Esophagus muscularis mucosa (tissue), 4 donors: ENCODE data around the gene ARHGAP9. TPM values are rescaled to one million over a fixed set of nuclear protein-coding genes. Genes with fewer than 3 reads are reported as not detected.
"Not testable (repeated sequence)": the region's sequence is repeated elsewhere in the genome, so short reads cannot be mapped to it uniquely, and the experiment has no call there.

Source experiments
- DNase-seq: peaks from one replicate; pipeline ENCODE4 v3.0.0-alpha.2; 2017; ENCODE audit errors: extremely low spot score
- H3K27ac ChIP-seq, 4 donors: fragments of 200-600 bp; sonication (generic); replicated peaks in 1 of 4; 1 replicate in 3 of 4; 2 replicates in 1 of 4; pipeline ENCODE4 v1.5.1; 2016 to 2019; ENCODE audit warnings: mild to moderate bottlenecking in 1 of 4
- H3K27me3 ChIP-seq, 4 donors: fragments of 200-600 bp; sonication (generic); one replicate each; pipeline versions ENCODE4 v1.5.1 to v1.6.0; 2016 to 2019
- H3K36me3 ChIP-seq, 4 donors: fragments of 200-600 bp; sonication (generic); one replicate each; pipeline ENCODE4 v1.5.1; 2016 to 2019
- H3K4me1 ChIP-seq, 4 donors: fragments of 200-600 bp; sonication (generic); one replicate each; pipeline ENCODE4 v1.5.1; 2016 to 2019
- H3K4me3 ChIP-seq, 4 donors: fragments of 200-600 bp; sonication (generic); 1 replicate in 2 of 4; 2 replicates in 2 of 4; pipeline ENCODE4 v1.5.1; 2016 to 2019; ENCODE audit warnings: mild to moderate bottlenecking in 4 of 4, moderate library complexity in 1 of 4
- H3K9me3 ChIP-seq, 4 donors: fragments of 200-600 bp; sonication (generic); 1 replicate in 3 of 4; 2 replicates in 1 of 4; pipeline ENCODE4 v1.5.1; 2016 to 2019
- EP300 ChIP-seq: sonication (generic); formaldehyde crosslinking; IDR thresholded peaks from one replicate; pipeline ENCODE4 v1.6.1; 2017; ENCODE audit warnings: antibody characterized with exemption
- POLR2A ChIP-seq: fragments of 450-650 bp; IDR thresholded peaks from one replicate; pipeline ENCODE4 v1.6.1; 2017; ENCODE audit warnings: antibody characterized with exemption, moderate library complexity, mild to moderate bottlenecking, low read depth
- POLR2AphosphoS5 ChIP-seq, 2 donors: sonication (generic); formaldehyde crosslinking; IDR thresholded peaks; one replicate each; pipeline ENCODE4 v1.6.1; 2017; ENCODE audit warnings: antibody characterized with exemption in 2 of 2
- WGBS: methylation state at CpG from one replicate; pipeline ENCODE4 v1.1.5; 2018; 5-methylcytosine and 5-hydroxymethylcytosine counted together
- intact Hi-C: fragments of 100-400 bp; cut with DNase I; formaldehyde crosslinking; loops from one replicate; pipeline ENCODE4 v1.15.1; 2023
- total RNA-seq, 4 donors: library from RNA; depleted of rRNA; stranded (reverse); fragments of >200 nt; gene quantifications; one replicate each; pipeline versions ENCODE4 v1.1.0 to v1.2.1, GENCODE V29; 2016
- TF ChIP-seq, protein P1 (sequence below), 3 experiments: fragments of 200-600 bp in 2 of 3; fragments of 450-650 bp in 1 of 3; sonication (generic) in 2 of 3; IDR thresholded peaks; one replicate each; pipeline ENCODE4 v1.5.1; 2017 to 2019; ENCODE audit warnings: antibody characterized with exemption in 3 of 3, mild to moderate bottlenecking in 2 of 3, moderate library complexity in 1 of 3

ARHGAP9 gene
- total RNA-seq, 4 donors from 2014 or later: 6.0 to 12.9 (median 8.8) TPM

DNA sequence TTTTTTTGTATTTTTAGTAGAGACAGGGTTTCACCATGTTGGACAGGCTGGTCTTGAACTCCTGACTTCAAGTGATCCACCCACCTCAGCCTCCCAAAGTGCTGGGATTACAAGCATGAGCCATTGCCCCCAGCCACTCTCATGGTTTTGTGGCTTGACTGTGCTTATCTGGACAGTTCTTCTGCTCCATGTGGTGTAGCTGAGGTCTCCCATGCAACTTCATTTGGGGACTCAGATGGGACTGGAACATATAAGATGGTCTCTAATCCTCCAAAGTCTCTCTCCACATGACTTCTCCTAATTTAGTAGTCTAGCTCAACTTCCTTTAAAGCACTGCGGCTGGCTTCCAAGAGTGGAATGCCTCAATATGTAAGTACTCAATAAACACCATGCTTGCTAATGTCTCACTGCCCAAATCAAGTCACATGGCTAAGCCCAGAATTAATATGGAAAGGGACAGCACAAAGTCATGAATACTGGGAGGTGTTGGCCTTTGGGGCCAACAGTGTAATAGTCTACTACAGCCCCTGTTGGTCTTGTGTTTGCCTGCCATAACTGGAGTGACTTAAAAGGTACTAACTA, 37.7 kb downstream of the ARHGAP9 start:
- Histone ChIP-seq H3K27me3 (no peaks in the 10 kb centered on the region), H3K27ac (no peak overlapping the region), H3K4me3 (no peak overlapping the region), H3K4me1 (no peaks in the 10 kb centered on the region), H3K36me3 (no peaks in the 10 kb centered on the region), H3K9me3 (no peaks in the 10 kb centered on the region)
- WGBS: 57% methylated on average over 1 of the region's 1 CpG
- DNase-seq: no peak
- TF ChIP-seq EP300: no peak
- TF ChIP-seq POLR2AphosphoS5 (IDR thresholded peaks at IDR 0.05): no peak
- TF ChIP-seq, protein P1, sequence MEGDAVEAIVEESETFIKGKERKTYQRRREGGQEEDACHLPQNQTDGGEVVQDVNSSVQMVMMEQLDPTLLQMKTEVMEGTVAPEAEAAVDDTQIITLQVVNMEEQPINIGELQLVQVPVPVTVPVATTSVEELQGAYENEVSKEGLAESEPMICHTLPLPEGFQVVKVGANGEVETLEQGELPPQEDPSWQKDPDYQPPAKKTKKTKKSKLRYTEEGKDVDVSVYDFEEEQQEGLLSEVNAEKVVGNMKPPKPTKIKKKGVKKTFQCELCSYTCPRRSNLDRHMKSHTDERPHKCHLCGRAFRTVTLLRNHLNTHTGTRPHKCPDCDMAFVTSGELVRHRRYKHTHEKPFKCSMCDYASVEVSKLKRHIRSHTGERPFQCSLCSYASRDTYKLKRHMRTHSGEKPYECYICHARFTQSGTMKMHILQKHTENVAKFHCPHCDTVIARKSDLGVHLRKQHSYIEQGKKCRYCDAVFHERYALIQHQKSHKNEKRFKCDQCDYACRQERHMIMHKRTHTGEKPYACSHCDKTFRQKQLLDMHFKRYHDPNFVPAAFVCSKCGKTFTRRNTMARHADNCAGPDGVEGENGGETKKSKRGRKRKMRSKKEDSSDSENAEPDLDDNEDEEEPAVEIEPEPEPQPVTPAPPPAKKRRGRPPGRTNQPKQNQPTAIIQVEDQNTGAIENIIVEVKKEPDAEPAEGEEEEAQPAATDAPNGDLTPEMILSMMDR (IDR thresholded peaks at IDR 0.05): no peak
- no peak for TF ChIP-seq POLR2A
- intact Hi-C loops: no loop called here

DNA sequence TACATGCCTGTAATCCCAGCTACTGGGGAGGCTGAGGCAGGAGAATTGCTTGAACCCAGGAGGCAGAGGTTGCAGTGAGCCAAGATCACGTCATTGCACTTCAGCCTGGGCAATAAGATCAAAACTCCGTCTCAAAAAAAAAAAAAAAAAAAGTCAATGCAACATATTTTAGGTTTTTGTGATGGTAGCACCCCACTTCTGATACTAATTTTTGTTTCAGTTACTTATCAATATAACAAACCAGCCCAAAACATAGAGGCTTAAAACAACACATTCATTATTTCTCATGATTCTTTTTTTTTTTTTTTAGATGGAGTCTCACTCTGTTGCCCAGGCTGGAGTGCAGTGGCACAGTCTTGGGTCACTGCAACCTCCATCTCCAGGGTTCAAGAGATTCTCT, 38.3 kb downstream of the ARHGAP9 start:
- DNase-seq, H3K27ac ChIP-seq, intact Hi-C loops, H3K9me3 ChIP-seq, H3K27me3 ChIP-seq, H3K4me1 ChIP-seq, H3K4me3 ChIP-seq, H3K36me3 ChIP-seq: not testable (repeated sequence)
- 78% methylated on average over 2 of the region's 2 CpGs for whole genome bisulfite sequencing

DNA sequence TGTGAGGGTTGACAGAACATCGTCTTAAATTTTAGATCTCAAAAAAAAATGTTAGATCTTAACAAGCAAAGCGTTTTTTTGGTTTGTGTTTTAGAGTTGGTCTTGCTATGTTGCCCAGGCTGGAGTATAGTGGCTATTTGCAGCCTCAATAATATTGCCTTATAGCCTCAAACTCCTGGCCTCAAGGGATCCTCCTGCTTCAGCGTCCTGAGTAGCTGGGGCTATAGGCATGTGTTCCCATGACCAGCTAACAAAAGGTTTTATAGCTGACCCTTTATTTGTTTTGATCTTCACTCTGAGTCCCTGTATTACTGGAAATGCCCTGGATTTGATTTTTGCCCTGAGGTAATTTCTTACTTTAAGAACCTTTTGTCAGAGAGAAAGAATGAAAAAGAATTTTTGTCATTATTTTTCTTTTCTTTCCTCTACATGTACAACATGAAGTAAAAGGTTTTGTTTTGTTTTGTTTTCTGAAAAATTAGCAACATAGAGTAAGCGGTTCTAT, 39.9 kb downstream of the ARHGAP9 start:
- Histone ChIP-seq H3K9me3 (no peaks in the 10 kb centered on the region), H3K27me3 (no peaks in the 10 kb centered on the region), H3K4me3 (no peak overlapping the region), H3K36me3 (no peaks in the 10 kb centered on the region), H3K27ac (no peak overlapping the region), H3K4me1 (no peaks in the 10 kb centered on the region)
- 84% methylated on average over 4 of the region's 4 CpGs for WGBS
- no peak for DNase-seq
- intact Hi-C loops: no loop called here
- TF ChIP-seq, protein P1 (IDR thresholded peaks at IDR 0.05): no peak
- TF ChIP-seq POLR2AphosphoS5 (IDR thresholded peaks at IDR 0.05) (no peak), EP300 (no peak), POLR2A (no peak)

DNA sequence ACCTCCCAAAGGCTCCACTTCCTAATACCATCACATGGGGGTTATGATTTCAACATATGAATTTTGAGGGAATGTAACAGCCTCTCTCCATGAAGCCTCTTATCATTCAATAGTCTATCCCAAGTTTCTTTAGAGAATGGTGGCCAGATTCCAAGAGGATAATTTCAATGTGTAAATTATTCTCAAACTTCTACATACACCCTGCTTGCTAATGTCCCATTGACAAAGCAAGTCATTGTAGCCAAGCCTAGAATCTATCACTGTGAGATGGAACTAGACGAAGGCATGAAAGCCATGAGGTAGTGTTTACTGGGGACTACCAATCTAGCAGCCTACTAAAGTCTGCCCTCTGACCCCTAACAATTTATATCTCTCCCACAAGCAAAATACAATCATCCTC, 41.3 kb downstream of the ARHGAP9 start:
- no peak overlapping the region for H3K27ac ChIP-seq
- TF ChIP-seq EP300 (no peak), POLR2A (no peak)
- DNase-seq: no peak
- no peaks in the 10 kb centered on the region for H3K9me3 ChIP-seq
- intact Hi-C loops: no loop called here
- WGBS: 69% methylated on average over 1 of the region's 1 CpG
- no peaks in the 10 kb centered on the region for H3K4me1 ChIP-seq
- H3K4me3 ChIP-seq: no peak overlapping the region
- no peaks in the 10 kb centered on the region for H3K27me3 ChIP-seq
- no peaks in the 10 kb centered on the region for H3K36me3 ChIP-seq

DNA sequence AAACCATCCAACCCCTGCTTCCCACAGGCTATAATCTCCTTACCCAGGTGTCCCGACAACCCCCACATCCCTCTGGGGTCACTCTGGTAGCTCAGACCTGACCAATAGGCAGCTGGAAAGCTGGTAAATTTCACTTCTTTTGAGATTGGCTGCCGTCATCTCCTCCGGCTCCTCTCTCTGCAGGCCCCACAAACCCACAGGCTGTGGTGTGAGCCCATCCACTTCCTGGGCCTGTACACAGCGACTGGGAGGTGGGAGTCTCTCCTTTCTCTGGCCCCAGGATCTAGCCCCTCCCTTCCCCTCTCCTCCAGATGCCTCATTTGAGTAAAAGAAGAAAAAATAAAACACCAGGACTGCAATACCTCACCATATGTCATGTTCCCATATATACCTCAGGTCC, 44.4 kb downstream of the ARHGAP9 start:
- TF ChIP-seq POLR2AphosphoS5 (IDR thresholded peaks at IDR 0.05): no peak
- no peak for TF ChIP-seq POLR2A
- no peak for TF ChIP-seq EP300
- TF ChIP-seq, protein P1 (IDR thresholded peaks at IDR 0.05): no peak
- no peak overlapping the region for H3K4me3 ChIP-seq
- WGBS: 71% methylated on average over 4 of the region's 4 CpGs
- no peak for DNase-seq
- peaks cover 0 to 5% (median 5%) of the 10 kb centered on the region in 4 donors for H3K4me1 ChIP-seq
- intact Hi-C loops: no loop called here
- H3K9me3 ChIP-seq: no peaks in the 10 kb centered on the region
- H3K27ac ChIP-seq: no peak overlapping the region
- H3K36me3 ChIP-seq: no peaks in the 10 kb centered on the region
- H3K27me3 ChIP-seq: no peaks in the 10 kb centered on the region
